Measurements from ENCODE around the gene SPG21. TPM values are rescaled to one million over a fixed set of nuclear protein-coding genes. Genes with fewer than 3 reads are reported as not detected.
A peak's percentile ranks its signal among the peaks of the same experiment; 100 is the strongest.
"Not testable (repeated sequence)": the region's sequence is repeated elsewhere in the genome, so short reads cannot be mapped to it uniquely, and the experiment has no call there.

Gene SPG21
- 44.9 TPM for total RNA-seq
- long read RNA-seq, transcript SPG21-201 (9 exons, 1,822 nt) = major isoform, 114 of 125 reads
- long read RNA-seq, partial matches to known transcripts = 0 of 125 reads
- long read RNA-seq, other reads (novel, unspliced or antisense) = 10 of 125 reads

GRCh38 chr15:64989416-64990167 is at the start of gene SPG21:
TSS of gene SPG21 (minus strand) at chr15:64989914. CDS start at chr15:64983569, 6,345 bp downstream.
- DNase-seq (peak; percentile 96), ATAC-seq (ENCODE audit: poor library complexity) (peak; percentile 97)
- intact Hi-C loops (cut with DNase I) = no loop called here

GRCh38 chr15:65038836-65039235 is 49.1 kb upstream of the SPG21 start:
- no peak for DNase-seq
- ATAC-seq (ENCODE audit: poor library complexity) = no peak
- intact Hi-C loops (cut with DNase I) = loop anchor here (10.0 kb wide), 1 partner anchor 46 kb away; no protein-coding TSS in a partner anchor

DNA sequence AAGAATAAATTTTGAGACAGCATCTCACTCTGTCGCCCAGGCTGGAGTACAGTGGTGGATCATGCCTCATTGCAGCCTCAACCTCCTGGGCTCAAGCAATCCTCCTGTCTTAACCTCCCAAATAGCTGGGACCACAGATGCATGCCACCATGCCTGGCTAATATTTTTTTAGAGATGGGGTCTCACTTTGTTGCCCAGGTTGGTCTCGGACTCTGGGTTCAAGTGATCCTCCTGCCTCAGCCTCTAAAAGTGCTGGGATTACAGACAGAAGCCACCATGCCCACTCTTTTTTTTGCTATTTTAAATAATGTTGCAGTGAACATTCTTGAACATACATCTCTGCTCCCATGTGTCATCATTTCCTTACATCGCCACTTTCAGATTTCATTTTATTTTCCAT is 48.7 kb upstream of the SPG21 start:
- no peak for ATAC-seq (ENCODE audit: poor library complexity)
- intact Hi-C loops (cut with DNase I) = loop anchor here (10.0 kb wide), 1 partner anchor 46 kb away; no protein-coding TSS in a partner anchor
- no peak for DNase-seq

- no peak for DNase-seq
- intact Hi-C loops (cut with DNase I) = loop anchor here (10.0 kb wide), 1 partner anchor 47 kb away; no protein-coding TSS in a partner anchor
- ATAC-seq (ENCODE audit: poor library complexity) = no peak
Measured at GRCh38 chr15:65037309-65037708, 47.6 kb upstream of the SPG21 start.

DNA sequence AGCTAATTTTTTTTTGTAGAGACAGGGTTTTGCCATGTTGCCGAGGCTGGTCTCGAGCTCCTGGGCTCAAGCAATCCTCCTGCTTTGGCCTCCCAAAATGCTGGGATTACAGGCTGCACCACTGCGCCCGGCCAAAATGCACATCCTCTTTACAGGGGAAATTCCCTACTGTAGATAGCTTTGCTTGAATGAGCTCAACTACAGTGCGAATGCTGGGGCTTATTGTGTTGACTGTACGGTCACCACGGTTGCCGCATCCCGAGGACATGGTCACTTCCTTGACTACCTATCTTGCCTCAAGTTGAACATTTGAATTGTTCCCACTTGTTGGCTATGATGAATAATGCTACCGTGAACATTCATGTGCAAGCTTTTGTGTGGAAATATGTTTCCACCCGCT is 45.0 kb upstream of the SPG21 start:
- no peak for DNase-seq
- ATAC-seq (ENCODE audit: poor library complexity) = no peak
- intact Hi-C loops (cut with DNase I) = loop anchor here (10.0 kb wide), 1 partner anchor 50 kb away; no protein-coding TSS in a partner anchor

GRCh38 chr15:65033659-65034269 is 44.0 kb upstream of the SPG21 start:
- intact Hi-C loops (cut with DNase I) = loop anchor here (10.0 kb wide), 1 partner anchor 51 kb away; no protein-coding TSS in a partner anchor
- ATAC-seq (ENCODE audit: poor library complexity) = no peak
- DNase-seq = no peak

- DNase-seq (peak; percentile 64), ATAC-seq (ENCODE audit: poor library complexity) (peak; percentile 73)
- intact Hi-C loops (cut with DNase I) = loop anchor here (10.0 kb wide), 1 partner anchor 52 kb away; no protein-coding TSS in a partner anchor
Measured at GRCh38 chr15:65032801-65033537, 43.3 kb upstream of the SPG21 start.

GRCh38 chr15:65029736-65030208 is 40.1 kb upstream of the SPG21 start:
- intact Hi-C loops (cut with DNase I) = loop anchor here (10.0 kb wide), 1 partner anchor 55 kb away; no protein-coding TSS in a partner anchor
- DNase-seq (no peak), ATAC-seq (ENCODE audit: poor library complexity) (no peak)

- DNase-seq (peak; percentile 97), ATAC-seq (ENCODE audit: poor library complexity) (peak; percentile 97)
- intact Hi-C loops (cut with DNase I) = no loop called here
Measured at GRCh38 chr15:65028921-65029735, 39.4 kb upstream of the SPG21 start, which contains the start of gene MTFMT. TSS of gene MTFMT (minus strand) at chr15:65029639. CDS start at chr15:65029613, 26 bp downstream.

GRCh38 chr15:65028338-65028737 is 38.6 kb upstream of the SPG21 start:
- ATAC-seq (ENCODE audit: poor library complexity) = no peak
- no peak for DNase-seq
- intact Hi-C loops (cut with DNase I) = no loop called here

DNA sequence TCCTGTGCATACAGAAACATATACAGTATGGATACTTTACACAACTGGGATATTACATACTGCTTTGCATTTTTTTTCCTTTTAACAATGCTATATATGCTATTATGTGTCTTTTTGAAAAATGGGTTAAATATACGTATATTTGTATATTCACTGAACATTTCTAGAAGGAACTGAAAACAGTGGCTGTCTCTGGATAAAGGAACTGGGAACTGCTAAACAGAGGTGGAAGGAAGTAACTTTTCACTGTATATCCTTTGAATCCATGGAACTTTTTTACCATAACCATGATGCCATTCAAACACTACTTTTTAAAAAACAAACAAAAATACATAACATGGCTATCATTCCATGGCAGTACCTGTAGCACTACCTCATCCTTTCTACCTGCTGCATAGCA is 37.9 kb upstream of the SPG21 start:
- DNase-seq (no peak), ATAC-seq (ENCODE audit: poor library complexity) (no peak)
- intact Hi-C loops (cut with DNase I) = no loop called here

DNA sequence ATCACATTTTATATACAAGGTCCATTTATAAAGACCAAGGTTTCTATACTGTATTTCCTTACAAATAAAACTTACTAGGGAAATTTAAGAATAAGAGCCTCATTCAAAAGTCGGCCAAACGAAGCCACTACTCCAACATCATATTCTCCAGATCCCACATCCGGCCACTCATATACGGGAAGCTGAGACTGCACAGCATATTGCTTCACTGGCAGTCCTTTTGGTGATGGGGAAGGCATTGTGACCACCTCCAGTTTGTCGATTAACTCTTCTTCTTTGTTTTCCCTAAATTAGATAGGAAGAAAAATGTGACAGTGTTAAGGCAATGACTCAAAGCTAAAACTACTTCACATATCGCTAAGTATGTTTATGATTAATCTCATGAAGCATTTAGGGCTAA is 37.0 kb upstream of the SPG21 start:
- ATAC-seq (ENCODE audit: poor library complexity) (no peak), DNase-seq (no peak)
- intact Hi-C loops (cut with DNase I) = no loop called here

- intact Hi-C loops (cut with DNase I) = no loop called here
- no peak for DNase-seq
- ATAC-seq (ENCODE audit: poor library complexity) = no peak
Measured at GRCh38 chr15:65021488-65021887, 31.8 kb upstream of the SPG21 start.

- DNase-seq = no peak
- ATAC-seq (ENCODE audit: poor library complexity) = no peak
- intact Hi-C loops (cut with DNase I) = no loop called here
Measured at GRCh38 chr15:65020419-65020818, 30.7 kb upstream of the SPG21 start.

- ATAC-seq (ENCODE audit: poor library complexity); DNase-seq; intact Hi-C loops (cut with DNase I): not testable (repeated sequence)
Measured at GRCh38 chr15:65011198-65011597, 21.5 kb upstream of the SPG21 start.

DNA sequence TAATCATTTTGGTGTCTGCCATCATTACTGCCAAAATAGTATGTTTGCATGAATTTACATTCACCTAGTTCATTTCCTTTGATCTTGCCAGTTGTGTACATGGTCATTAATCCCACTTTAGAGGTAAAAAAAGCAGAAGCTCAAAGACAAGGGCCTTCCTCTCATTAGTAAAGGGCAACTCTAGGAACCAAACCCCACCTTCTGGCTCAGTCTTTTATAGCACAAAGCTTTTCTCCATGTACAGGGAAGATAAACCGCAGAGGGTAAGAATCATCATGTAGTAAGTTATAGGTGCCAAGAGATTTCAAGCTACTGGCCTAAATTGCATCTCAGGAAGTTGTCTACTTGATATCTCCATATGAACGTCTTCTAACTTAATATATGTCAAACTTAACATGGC is 19.3 kb upstream of the SPG21 start:
- intact Hi-C loops (cut with DNase I) = no loop called here
- ATAC-seq (ENCODE audit: poor library complexity) (no peak), DNase-seq (no peak)

DNA sequence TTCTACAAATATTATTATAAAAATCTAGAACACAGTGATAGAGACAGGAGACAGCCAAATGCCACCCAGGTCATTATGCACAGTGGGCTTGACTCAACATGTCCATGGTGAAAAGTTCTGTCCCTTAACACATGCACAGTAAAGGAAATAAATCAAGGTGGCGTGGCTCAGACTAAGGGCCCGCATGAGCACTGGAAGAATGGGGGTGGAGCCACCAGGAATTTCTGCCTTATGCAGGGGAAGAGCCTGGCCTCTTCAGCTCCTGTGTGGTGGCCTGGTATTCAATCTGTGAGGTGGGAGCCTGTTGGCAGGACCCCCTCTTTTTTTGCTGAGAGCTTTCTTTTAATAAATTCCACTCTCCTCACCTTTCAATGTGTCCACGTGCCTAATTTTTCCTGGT is 17.2 kb upstream of the SPG21 start:
- intact Hi-C loops (cut with DNase I) = no loop called here
- ATAC-seq (ENCODE audit: poor library complexity) (no peak), DNase-seq (no peak)

DNA sequence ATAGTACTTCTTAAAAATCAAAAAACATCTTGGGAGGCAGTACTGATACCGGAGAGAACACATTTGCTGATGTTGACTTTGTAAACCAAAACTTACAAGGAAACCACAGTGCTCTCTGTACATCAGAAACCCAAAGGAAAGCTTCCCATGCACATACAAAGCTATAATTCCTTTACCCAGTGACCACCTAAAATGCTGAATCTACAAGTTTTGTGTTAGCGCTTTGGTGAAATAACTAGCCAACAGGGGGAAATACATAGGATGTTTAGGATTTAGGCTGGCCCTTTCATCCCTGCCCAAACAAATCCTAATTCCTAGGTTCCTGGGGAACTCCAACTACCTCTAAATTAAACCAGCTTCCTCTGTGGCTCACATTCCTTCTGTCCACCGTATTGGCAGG is 15.3 kb upstream of the SPG21 start:
- intact Hi-C loops (cut with DNase I) = no loop called here
- ATAC-seq (ENCODE audit: poor library complexity) = no peak
- no peak for DNase-seq

Data from Right ventricle myocardium superior (tissue), 1 donor.